Activated CD4-positive, alpha-beta T cell treated with anti-CD3 and anti-CD28 coated beads, Interleukin-2, amount 50 U/mL, for 48 hours (primary cell): Measurements from ENCODE around the gene PACS2.

Experiments used
- DNase-seq, 2 experiments: peaks; one replicate each; pipeline ENCODE4 v3.0.0-alpha.2; 2020

The PACS2 gene

DNA sequence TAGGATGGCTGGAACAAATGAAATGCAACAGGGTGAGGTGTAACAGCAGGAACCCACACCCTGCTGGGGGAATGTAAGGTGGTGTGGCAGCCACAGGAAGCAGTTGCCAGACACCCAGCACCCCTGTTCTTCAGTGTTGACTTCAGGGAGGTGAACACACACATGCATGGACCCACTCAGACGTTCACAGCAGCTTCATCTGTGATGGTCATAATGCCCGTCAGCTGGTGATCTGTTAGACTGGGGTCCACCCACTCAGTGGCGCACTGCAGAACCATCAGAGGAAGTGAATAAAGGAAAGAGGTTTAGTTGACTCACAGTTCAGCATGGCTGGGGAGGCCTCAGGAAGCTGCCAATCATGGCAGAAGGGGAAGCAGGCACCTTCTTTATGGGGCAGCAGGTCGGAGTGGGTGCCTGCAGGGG is 61.1 kb downstream of the PACS2 start:
- peak; percentile 53 to 69 for DNase-seq

DNA sequence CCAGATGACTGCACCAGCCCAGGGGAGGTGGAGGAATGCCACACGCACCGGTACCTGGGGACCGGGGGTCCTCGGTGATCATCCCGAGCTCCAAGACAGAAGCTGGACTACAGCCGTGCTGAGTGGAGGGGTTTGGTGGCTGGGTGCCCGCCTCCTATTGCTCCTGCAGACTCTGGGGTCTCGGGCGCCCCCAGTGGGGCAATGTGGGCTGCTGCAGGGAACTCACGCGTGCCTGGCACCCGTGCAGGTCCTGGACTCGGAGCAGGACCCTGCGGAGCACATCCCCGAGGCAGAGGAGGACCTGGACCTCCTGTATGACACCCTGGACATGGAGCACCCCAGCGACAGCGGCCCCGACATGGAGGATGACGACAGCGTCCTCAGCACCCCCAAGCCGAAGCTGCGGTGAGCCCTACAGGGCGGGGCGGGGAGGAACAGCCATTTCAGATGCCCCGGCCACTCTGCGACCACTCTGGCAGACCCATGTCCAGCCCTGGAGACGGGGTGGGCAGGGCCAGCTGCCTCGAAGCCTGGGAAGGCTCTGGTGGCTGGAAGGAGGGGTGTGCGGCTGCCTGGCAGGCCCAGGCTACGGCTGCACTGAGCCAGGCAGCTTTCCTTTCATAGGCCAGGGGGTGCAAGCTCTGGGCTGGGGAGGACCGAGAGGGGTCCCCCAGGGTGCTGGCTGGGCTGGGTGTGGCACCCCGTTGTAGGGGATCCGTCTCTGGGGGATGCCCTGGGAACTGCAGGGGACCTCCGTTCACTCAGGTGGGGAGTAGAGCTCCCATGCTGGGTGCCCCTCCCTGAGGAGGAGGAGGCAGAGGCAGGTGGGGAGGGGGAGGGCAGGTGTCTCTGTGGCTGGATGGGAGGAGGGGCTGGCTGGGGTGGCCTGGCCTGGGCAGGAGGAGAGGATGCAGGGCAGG is 62.2 kb downstream of the PACS2 start:
- DNase-seq, result no peak

- no peak for DNase-seq
These were observed 63.1 kb downstream of the PACS2 start for GRCh38 chr14:105377555-105378182.

DNA sequence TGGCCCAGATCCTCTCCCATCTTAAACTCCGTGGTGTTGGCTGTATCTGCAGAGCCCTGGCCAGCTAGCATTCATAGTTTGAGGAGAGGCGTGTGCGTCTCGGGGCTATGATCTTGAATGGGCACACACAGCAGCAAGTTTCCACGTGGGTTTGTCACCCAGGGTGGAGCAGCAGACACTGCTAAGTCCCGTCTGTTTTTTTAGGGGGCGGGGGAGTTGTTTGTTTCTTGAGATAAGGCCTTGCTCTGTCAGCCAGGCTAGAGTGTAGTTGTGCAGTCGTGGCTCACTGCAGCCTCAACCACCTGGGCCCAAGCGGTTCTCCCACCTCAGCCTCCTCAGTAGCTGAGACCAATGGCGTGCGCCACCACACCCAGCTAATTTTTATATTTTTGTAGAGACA is 63.7 kb downstream of the PACS2 start:
- no peak for DNase-seq

GRCh38 chr14:105378873-105379685 is 64.5 kb downstream of the PACS2 start:
- no peak for DNase-seq

GRCh38 chr14:105379946-105380345 is 65.4 kb downstream of the PACS2 start:
- no peak for DNase-seq

- no peak for DNase-seq
These were observed 66.2 kb downstream of the PACS2 start for GRCh38 chr14:105380756-105381155.

DNA sequence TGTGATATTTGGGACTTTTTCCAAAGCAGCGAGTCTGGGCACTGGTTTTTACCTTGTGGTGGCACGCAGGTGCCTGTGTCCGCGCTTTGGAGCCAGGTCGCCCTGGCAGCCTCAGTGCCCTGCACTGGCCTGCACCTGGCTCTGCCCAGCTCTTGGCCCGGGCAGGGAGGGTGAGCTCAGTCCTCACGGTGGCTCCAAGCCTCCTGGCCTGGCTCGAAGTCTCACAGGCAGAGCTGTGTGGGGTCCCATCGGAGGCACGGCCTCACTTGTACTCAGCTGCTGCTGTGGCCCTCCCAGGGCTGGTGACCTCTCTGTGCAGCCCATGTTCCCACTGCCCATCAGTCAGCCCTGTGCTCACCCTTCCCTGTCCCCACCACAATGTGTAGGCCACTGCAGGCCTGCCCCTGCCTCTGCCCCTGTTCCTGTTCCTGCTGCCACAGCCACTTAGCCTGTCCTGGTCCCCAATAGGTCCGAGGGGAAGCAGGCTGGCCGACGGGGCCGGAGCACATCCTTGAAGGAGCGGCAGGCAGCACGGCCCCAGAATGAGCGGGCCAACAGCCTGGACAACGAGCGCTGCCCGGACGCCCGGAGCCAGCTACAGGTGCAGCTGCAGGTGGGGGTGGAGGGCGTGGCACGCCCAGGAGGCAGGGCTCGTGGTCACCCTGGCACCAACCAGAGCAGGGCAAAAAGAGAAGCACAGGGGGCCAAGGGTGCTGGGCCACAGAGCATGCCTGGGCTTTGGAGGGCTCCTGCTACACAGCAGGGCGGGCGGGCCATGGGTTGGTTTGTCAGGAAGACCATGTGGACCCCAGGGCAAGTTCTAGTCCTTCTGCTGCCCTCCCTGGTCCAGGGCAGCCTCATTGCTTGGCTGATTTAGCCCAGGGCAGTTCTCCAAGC is 67.1 kb downstream of the PACS2 start:
- no peak for DNase-seq

DNA sequence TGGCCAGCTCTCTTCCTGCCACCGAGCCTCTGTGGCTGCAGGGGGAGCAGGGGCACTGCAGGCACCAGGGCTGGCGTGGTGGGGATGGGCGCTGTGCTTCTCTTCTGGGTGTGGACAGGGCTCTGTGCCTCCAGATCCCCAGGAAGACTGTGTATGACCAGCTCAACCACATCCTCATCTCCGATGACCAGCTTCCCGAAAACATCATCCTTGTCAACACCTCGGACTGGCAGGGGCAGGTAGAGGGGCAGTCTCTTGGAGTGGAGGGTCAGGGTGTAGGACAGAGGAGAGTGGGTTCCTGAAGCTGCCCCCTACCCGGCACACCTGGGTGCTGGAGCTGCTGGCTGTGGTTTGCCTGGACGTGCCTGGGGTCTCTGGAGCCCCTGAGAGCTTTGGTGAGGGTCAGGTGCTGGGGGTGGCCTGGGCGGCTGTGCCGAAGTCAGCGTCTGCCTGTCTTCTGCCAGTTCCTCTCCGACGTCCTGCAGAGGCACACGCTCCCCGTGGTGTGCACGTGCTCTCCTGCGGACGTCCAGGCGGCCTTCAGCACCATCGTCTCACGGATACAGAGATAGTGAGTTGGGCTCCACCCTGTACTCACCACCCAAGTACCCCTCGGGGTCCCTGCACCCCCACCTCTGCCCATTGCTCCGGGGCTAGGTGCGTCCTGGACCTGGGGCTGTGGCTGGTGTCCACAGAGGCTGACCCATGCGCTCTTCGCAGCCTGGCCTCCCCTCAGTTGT is 68.0 kb downstream of the PACS2 start:
- DNase-seq, result no peak

GRCh38 chr14:105383083-105383730 is 68.7 kb downstream of the PACS2 start:
- no peak for DNase-seq

DNA sequence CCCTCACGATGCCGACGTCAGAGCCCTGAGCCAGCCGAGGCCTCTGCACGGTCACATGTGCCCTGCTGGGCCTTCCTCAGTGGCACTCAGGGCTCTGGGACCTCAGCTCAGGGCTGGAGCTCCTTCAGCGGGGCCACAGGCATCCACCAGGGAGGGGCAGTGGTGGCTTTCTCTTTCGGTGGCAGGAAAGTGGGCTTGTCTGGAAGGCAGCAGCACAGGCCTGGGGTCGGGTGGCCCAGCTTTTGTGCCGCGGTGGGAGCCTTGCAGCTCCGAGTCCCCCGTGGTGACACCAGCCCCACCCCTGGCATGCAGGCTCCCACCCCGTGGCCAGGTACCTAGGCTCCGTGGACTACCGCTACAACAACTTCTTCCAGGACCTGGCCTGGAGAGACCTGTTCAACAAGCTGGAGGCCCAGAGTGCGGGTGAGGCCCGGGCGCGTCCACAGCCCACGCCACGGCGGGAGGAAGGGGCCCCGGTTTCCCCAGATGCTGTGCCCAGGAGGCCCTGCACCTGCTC is 69.6 kb downstream of the PACS2 start:
- no peak for DNase-seq

- DNase-seq, result no peak
These were observed 70.2 kb downstream of the PACS2 start for GRCh38 chr14:105384605-105385321.

DNA sequence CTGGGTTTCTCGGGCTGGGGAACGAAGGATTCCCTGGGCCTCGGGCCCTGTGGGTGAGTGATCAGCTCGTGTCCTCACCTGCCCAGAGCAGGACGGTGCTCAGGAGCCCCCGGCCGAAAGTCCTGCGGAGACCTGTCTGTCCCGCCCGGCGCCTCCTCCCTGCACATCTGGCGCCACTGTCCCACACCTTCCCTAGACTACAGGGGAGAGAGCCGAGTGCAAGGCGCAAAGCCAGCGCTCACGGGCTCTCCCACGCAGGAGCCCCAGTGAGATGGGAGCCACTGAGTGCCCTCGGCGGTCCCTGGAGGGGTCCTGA is 70.7 kb downstream of the PACS2 start:
- DNase-seq, result no peak

DNA sequence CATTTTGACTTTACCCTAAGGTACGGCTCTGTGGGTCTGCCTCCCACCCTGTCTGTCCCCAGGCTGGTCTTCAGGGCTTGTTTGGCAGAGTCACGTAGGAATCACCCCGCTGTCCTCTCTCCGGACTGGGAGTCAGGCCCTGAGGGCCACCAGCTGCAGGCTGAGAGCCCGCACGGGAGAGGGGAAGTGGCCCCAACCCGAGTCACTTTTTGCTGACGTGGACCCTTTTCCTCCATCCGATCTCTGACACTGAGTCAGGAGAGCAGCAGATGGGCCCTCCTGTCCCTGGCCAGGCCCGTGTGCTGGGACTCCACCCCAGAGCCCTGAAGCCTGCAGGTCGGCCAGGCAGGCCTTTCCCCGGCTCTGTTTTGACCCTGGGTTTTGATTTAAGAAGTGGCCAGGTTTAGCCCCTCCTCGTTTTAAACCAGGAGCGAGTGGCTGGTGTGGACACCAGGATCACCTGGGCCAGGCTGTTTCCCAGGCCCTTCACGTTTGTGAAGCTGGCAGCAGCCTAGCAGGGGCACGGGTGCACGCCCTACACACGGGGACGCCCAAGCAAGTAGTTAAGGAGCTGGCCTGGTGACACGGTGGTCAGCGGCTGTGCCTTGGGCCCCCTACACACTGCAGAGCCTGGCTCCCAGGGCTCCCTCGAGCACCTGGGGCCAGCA is 71.3 kb downstream of the PACS2 start:
- no peak for DNase-seq

DNA sequence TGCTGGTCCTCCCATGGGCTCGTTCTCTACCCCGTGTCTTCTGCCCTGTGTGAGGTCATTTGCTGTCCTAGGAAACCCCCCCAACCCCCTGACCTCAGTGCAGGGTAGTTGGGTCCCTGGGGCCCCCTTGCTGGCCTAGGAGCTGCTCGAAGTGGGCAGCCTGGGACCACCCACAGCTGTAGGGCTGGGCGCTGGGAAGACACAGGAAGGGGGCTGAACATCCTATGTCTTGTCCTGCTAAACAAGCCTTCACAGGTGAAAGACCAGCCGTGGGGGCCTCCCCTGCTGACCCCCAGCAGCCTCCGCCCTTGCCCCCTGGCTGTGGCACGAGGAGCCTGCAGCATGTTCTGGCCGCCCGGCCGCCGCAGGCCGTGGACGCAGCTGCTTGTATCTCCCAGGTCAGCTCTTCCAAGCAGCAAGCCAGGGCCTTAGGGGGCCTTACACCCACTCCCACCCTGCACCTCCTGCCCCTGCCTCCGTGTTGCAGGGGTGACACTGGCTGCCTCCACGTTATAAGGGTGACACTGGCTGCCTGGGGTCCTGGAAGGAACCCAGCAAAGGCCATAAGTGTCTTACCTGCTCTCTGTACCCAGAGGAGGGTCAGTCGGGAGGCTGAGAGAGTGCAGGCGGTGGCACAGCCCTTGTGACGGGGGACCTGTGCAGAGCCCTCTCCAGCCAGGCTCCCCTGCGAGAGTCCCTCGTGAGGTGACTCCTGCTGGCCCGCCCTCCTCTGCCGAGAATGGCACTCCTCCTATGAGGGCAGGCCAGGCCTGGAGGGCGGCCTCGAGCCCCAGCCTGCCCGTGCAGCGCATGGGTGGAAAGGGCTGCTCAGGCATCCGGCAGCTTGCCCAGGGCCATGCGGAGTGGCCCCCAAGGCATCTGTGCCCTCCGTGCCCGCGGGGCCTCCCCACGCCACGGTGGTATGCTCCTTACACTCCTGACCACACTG is 72.3 kb downstream of the PACS2 start:
- no peak for DNase-seq

GRCh38 chr14:105387530-105387922 is 73.0 kb downstream of the PACS2 start:
- no peak for DNase-seq

GRCh38 chr14:105388110-105388951 is 73.8 kb downstream of the PACS2 start:
- DNase-seq, result no peak

- DNase-seq, result no peak
These were observed 74.4 kb downstream of the PACS2 start for GRCh38 chr14:105388976-105389375.
